ENCODE measurements around the gene CKS1B. TPM values are rescaled to one million over a fixed set of nuclear protein-coding genes. Genes with fewer than 3 reads are reported as not detected.

Gene CKS1B
- total RNA-seq, 1 donor from 2014 or later, result 28.5 TPM

- TF ChIP-seq CTCF (IDR thresholded peaks at IDR 0.05), result no peak
- ATAC-seq (no peak), DNase-seq (no peak)
- H3K27ac ChIP-seq, result no peak overlapping the region
- no peaks in the 10 kb centered on the region for H3K9me3 ChIP-seq
- no peak overlapping the region for H3K4me3 ChIP-seq
- no peaks in the 10 kb centered on the region for H3K36me3 ChIP-seq
- intact Hi-C loops (cut with DNase I), result no loop called here
- H3K27me3 ChIP-seq (ENCODE audit: low read depth), result no peaks in the 10 kb centered on the region
- H3K4me1 ChIP-seq, result no peaks in the 10 kb centered on the region
Measured at GRCh38 chr1:155026588-155026987, 52.1 kb downstream of the CKS1B start.

Small RNA genes lying within 50 kb of the gene (microRNA-seq; reads per million reads assigned to microRNA genes)
- gene MIR4258 (ENCODE audit: borderline number of aligned reads), result not detected

Other genes with a start within 250 kb of the CKS1B start
- gene KCNN3, start 104.4 kb upstream of the CKS1B start, total RNA-seq, result 4.4 TPM
- gene PMVK, start 38.0 kb upstream of the CKS1B start, total RNA-seq, result 34.1 TPM
- 68.1 TPM for gene PBXIP1, start 18.6 kb upstream of the CKS1B start, total RNA-seq
- 27.4 TPM for gene PYGO2, start 12.9 kb upstream of the CKS1B start, total RNA-seq
- gene SHC1, start 3.9 kb upstream of the CKS1B start, total RNA-seq, result 94.8 TPM
- gene FLAD1, start 8.7 kb downstream of the CKS1B start, total RNA-seq, result 31.9 TPM
- not detected for gene LENEP, start 18.9 kb downstream of the CKS1B start, total RNA-seq
- gene ZBTB7B, start 28.1 kb downstream of the CKS1B start, total RNA-seq, result 72.0 TPM
- gene DCST2, start 59.1 kb downstream of the CKS1B start, total RNA-seq, result 1.4 TPM
- gene DCST1, start 59.1 kb downstream of the CKS1B start, total RNA-seq, result not detected
- gene ADAM15, start 76.6 kb downstream of the CKS1B start, total RNA-seq, result 121 TPM
- gene EFNA4, start 89.1 kb downstream of the CKS1B start, total RNA-seq, result 7.4 TPM
- gene EFNA3, start 104.2 kb downstream of the CKS1B start, total RNA-seq, result 1.0 TPM
- gene EFNA1, start 153.2 kb downstream of the CKS1B start, total RNA-seq, result 144 TPM
- 42.6 TPM for gene SLC50A1, start 161.2 kb downstream of the CKS1B start, total RNA-seq
- gene DPM3, start 165.8 kb downstream of the CKS1B start, total RNA-seq, result 62.3 TPM
- gene KRTCAP2, start 198.6 kb downstream of the CKS1B start, total RNA-seq, result 173 TPM
- gene TRIM46, start 199.2 kb downstream of the CKS1B start, total RNA-seq, result 0.35 TPM
- gene THBS3, start 233.2 kb downstream of the CKS1B start, total RNA-seq, result 24.4 TPM
- gene MTX1, start 234.0 kb downstream of the CKS1B start, total RNA-seq, result 27.9 TPM